Memory B cell (primary cell): Measurements from ENCODE around the gene ST6GALNAC5.

Source experiments
- ATAC-seq: fragments of 150-1000 bp; cut with Tn5 transposase; 2 replicates; pipeline ENCODE4 v1.10.0; 2021; ENCODE audit warnings: low read depth, mild to moderate bottlenecking, moderate library complexity
- DNase-seq, 2 donors: peaks; one replicate each; pipeline ENCODE4 v3.0.0; 2022; ENCODE audit warnings: low spot score in 2 of 2
- H3K27ac Mint-ChIP-seq: one replicate; pipeline ENCODE4 v1.8.0; 2022; ENCODE audit warnings: mild to moderate bottlenecking, moderate library complexity, mixed read lengths
- H3K27me3 Mint-ChIP-seq: one replicate; pipeline ENCODE4 v1.8.0; 2022; ENCODE audit warnings: mixed read lengths
- H3K36me3 Mint-ChIP-seq: one replicate; pipeline ENCODE4 v1.8.0; 2022; ENCODE audit warnings: mild to moderate bottlenecking, mixed read lengths
- H3K4me1 Mint-ChIP-seq: one replicate; pipeline ENCODE4 v1.8.0; 2022; ENCODE audit warnings: mixed read lengths
- H3K4me3 Mint-ChIP-seq: one replicate; pipeline ENCODE4 v1.8.0; 2022; ENCODE audit warnings: mild to moderate bottlenecking, moderate library complexity, mixed read lengths
- H3K9me3 Mint-ChIP-seq: one replicate; pipeline ENCODE4 v1.8.0; 2022; ENCODE audit warnings: mixed read lengths

ST6GALNAC5 gene

DNA sequence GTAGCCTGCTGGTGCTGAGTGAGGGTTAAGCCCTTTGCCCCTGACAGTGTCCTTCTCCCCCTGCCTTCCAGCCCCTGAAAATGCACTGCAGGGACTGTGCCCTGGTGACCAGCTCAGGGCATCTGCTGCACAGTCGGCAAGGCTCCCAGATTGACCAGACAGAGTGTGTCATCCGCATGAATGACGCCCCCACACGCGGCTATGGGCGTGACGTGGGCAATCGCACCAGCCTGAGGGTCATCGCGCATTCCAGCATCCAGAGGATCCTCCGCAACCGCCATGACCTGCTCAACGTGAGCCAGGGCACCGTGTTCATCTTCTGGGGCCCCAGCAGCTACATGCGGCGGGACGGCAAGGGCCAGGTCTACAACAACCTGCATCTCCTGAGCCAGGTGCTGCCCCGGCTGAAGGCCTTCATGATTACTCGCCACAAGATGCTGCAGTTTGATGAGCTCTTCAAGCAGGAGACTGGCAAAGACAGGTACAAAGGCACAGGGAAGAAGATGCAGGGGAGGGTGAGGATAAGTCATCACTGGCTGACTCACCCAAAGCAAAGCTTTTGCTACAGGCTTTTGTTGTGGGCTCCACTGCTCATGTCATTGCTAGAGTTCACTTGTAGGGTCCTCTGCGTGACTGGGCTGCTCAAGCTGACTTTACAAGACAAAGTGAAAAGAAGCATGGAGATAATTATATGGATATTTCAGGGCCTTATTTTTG lies 177.0 kb downstream of the ST6GALNAC5 start:
- H3K4me1 Mint-ChIP-seq: no peaks in the 10 kb centered on the region
- DNase-seq (no peak), ATAC-seq (no peak)
- H3K27ac Mint-ChIP-seq: no peak overlapping the region
- no peaks in the 10 kb centered on the region for H3K36me3 Mint-ChIP-seq
- no peaks in the 10 kb centered on the region for H3K9me3 Mint-ChIP-seq
- H3K4me3 Mint-ChIP-seq: no peak overlapping the region
- peaks cover 3% of the 10 kb centered on the region for H3K27me3 Mint-ChIP-seq

DNA sequence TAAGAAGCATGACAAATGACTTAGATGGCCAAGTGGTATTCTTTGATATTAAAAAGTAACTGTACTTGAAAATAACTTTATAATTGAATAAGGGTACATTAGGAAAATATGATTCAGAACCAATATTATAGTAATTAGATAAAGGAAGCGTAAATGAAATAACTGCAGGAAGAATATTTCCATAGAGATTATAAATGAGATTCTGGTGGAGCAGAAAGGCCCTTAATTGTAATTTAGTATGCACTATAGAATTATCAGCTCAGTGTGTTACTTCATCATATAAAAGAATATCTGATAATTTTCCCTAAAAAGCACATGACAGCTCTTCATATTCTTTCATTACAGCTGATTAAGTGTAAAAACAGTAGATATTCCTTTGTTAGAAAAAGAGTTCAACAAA lies 180.3 kb downstream of the ST6GALNAC5 start:
- DNase-seq: no peak
- Mint-ChIP-seq H3K9me3 (no peaks in the 10 kb centered on the region), H3K27me3 (peaks cover 6% of the 10 kb centered on the region), H3K27ac (no peak overlapping the region), H3K36me3 (no peaks in the 10 kb centered on the region), H3K4me3 (no peak overlapping the region), H3K4me1 (no peaks in the 10 kb centered on the region)
- no peak for ATAC-seq

DNA sequence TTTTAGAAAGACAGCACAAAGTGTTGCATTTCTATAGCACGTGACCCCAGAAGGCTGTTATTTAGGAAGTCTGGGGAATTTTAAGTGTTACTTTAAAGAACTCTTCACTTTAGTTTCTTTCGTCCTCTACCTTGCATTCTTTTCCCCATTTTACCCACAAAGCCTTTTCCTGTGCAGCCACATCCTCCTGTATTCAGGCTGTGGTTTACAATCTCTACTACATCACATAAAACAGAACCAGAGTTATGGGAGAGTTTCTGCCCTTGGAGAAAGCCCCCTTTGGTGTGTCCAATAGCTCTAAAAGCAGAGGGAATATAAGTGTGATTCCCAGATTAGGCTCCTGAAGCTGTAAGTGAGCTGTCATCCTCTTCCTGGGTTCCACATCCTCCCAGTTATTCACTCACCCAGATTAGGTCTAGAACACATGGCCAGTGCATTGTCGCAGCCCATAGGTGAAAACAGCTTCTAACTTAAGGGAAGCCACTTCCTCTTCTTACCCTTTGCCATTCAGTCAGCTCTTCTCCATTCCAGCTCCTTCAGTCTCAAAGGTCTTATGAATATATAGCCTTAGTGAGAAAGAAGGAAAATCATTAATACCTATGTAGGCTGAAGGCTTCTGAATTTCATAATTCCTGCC lies 180.8 kb downstream of the ST6GALNAC5 start:
- ATAC-seq (no peak), DNase-seq (no peak)
- H3K9me3 Mint-ChIP-seq: no peaks in the 10 kb centered on the region
- H3K4me3 Mint-ChIP-seq: no peak overlapping the region
- H3K27ac Mint-ChIP-seq: no peak overlapping the region
- H3K27me3 Mint-ChIP-seq: peaks cover 6% of the 10 kb centered on the region
- no peaks in the 10 kb centered on the region for H3K36me3 Mint-ChIP-seq
- H3K4me1 Mint-ChIP-seq: no peaks in the 10 kb centered on the region

DNA sequence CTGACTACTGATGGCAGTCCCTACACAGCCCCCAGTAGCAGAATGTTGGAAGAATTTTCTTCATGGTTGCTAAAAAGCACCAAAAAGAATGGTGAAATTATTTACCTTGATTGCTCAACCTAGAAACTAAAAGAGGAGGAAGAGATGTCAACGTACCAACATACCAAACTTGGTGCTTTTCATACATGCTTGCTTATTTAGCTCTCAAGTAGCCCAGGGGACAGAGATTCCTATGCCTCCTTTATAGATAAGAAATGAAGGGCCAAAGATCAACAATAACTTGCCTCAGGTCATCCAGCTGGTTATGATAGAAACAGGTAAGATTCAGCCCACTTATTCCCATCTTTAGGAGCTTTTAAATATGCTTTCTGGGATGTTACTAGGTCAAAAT lies 181.3 kb downstream of the ST6GALNAC5 start:
- H3K9me3 Mint-ChIP-seq: no peaks in the 10 kb centered on the region
- no peak for ATAC-seq
- no peaks in the 10 kb centered on the region for H3K36me3 Mint-ChIP-seq
- H3K27me3 Mint-ChIP-seq: peaks cover 6% of the 10 kb centered on the region
- no peak overlapping the region for H3K27ac Mint-ChIP-seq
- no peak for DNase-seq
- no peak overlapping the region for H3K4me3 Mint-ChIP-seq
- H3K4me1 Mint-ChIP-seq: no peaks in the 10 kb centered on the region

DNA sequence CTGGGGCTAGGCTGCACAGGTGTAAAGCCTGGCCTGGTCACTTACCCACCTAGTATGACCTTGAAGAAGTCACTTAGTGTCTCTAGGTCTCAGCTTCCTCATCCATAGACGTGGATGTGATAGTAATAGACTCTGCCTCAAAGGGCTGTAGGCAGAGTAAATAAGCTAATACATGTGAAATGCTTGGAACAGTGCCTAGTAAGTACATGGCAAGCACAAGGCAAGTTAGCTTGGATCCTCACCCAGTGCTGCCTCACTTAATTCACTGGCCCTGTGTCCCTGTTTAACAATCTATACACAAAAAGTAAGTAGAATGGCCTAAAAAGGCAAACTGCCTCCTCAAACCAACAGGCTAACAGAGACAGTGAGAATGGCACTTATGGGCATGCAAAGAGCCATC lies 184.1 kb downstream of the ST6GALNAC5 start:
- Mint-ChIP-seq H3K9me3 (no peaks in the 10 kb centered on the region), H3K4me3 (no peak overlapping the region), H3K36me3 (no peaks in the 10 kb centered on the region), H3K27ac (no peak overlapping the region), H3K4me1 (no peaks in the 10 kb centered on the region), H3K27me3 (peaks cover 4% of the 10 kb centered on the region)
- DNase-seq (no peak), ATAC-seq (no peak)

DNA sequence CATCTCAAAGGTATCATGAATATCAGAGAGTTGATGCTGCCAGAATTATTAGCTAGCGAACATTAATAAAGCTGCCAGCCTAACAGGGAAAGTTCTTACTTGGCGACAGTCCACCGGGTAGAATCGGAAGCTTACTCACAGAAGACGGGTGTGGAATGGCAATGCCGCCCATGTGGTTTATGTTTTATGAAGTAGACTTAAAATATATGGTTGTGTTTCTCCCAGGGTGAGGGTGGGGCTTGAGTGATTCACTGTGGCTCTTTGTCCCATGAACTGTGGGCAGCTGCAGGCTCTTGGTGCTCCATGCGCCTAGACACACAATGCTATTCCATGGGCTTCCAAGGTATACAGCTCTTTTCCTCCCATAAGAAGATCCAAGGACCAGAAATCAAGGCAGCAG lies 189.2 kb downstream of the ST6GALNAC5 start:
- no peak for ATAC-seq

DNA sequence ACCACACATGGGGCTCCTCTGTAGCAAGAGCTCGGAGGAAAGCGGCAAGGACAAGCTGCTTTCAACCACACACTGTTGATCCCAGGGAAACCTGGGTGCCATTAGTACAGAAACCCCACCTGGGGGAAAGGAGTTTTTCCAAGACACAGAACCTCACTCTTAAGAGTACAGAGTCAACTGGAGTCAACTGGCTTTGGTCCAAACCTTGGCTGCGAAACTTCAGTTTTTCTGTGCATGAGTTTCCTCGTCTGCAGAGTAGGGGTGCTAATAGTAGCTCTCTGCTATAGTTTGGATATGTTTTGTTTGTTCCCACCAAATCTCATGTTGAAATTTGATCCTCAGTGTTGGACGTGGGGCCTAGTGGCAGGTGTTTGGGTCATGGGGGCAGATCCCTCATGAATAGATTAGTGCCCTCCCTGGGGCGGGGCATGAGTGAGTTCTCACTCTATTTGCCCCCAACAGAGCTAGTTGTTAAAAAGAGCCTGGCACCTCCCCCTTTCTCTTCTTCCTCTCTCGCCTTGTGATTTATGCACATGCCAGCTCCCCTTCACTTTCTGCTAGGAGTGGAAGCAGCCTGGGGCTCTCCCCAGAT lies 190.8 kb downstream of the ST6GALNAC5 start:
- ATAC-seq: no peak
- no peak overlapping the region for H3K4me3 Mint-ChIP-seq
- no peaks in the 10 kb centered on the region for H3K36me3 Mint-ChIP-seq
- no peak for DNase-seq
- H3K9me3 Mint-ChIP-seq: peaks cover 3% of the 10 kb centered on the region
- H3K27me3 Mint-ChIP-seq: peaks cover 2% of the 10 kb centered on the region
- no peaks in the 10 kb centered on the region for H3K4me1 Mint-ChIP-seq
- H3K27ac Mint-ChIP-seq: no peak overlapping the region

More for the DNA sequence above, 189.2 kb downstream of the ST6GALNAC5 start:
- no peaks in the 10 kb centered on the region for H3K4me1 Mint-ChIP-seq
- no peak overlapping the region for H3K4me3 Mint-ChIP-seq
- no peak overlapping the region for H3K27ac Mint-ChIP-seq
- peaks cover 3% of the 10 kb centered on the region for H3K9me3 Mint-ChIP-seq
- no peak for DNase-seq
- H3K27me3 Mint-ChIP-seq: peaks cover 2% of the 10 kb centered on the region
- H3K36me3 Mint-ChIP-seq: no peaks in the 10 kb centered on the region

DNA sequence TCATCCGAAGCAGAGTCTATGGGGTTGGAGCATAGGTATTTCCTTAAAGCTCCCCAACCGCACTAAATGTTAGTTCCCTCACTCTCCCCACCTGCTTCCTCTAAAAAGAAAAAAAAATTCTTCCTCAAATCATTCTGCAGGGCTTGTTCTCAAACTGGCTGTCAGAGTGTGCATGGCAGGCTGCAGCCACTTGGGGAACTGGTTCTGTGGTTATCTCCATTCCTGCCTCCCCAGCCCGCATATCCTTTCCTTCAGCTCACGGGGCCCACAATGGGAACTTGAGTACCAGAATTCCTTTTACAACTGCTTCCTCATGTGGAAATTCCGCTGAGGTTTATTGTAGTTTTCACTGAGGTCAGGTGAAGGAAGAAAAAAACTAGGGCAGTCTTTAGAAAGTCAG lies 192.7 kb downstream of the ST6GALNAC5 start:
- H3K4me3 Mint-ChIP-seq: no peak overlapping the region
- no peaks in the 10 kb centered on the region for H3K4me1 Mint-ChIP-seq

DNA sequence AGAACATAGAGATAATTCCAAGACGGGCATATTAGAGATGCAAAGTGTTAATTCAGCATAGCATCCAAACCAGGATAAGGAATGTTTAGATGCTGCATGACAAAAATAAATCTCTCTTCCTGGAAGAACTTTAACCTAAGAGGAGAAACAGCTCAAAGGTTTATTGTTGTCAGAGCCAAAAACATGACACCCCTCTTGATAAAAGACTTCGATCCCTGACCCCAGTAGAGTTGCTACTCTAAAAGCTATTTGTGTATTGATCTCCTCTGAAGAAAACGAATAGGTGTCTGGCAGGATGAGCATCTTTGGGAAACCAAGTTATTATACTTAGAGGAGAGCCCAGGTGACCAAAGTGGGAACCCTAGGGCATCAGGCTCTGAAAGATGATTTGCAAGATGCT lies 193.9 kb downstream of the ST6GALNAC5 start:
- Mint-ChIP-seq H3K27me3 (peaks cover 2% of the 10 kb centered on the region), H3K9me3 (peaks cover 3% of the 10 kb centered on the region), H3K4me3 (no peak overlapping the region), H3K36me3 (no peaks in the 10 kb centered on the region), H3K4me1 (no peaks in the 10 kb centered on the region), H3K27ac (no peak overlapping the region)
- ATAC-seq (no peak), DNase-seq (no peak)

More for the DNA sequence above, 192.7 kb downstream of the ST6GALNAC5 start:
- Mint-ChIP-seq H3K27ac (no peak overlapping the region), H3K27me3 (peaks cover 2% of the 10 kb centered on the region), H3K9me3 (peaks cover 3% of the 10 kb centered on the region), H3K36me3 (no peaks in the 10 kb centered on the region)
- DNase-seq: no peak
- ATAC-seq: no peak

DNA sequence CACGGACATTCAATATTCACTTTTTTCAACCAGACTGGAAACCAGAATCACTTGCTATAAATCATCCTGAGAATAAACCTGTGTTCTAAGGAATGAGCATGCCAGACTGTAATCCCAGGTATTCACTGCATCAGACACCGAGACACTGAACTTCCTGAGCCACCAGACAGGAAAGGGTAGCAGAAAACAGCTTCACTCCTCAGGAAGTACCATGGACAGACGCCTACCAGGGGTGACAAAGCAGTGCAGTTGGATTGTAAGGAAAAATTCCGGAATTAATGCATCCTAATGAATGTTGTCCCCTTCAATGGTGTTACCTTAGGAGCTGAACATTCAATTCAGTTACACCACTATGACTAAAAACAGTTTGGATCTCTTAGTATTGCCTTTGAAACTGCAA lies 195.8 kb downstream of the ST6GALNAC5 start:
- peaks cover 2% of the 10 kb centered on the region for H3K27me3 Mint-ChIP-seq
- no peaks in the 10 kb centered on the region for H3K4me1 Mint-ChIP-seq
- ATAC-seq: no peak
- H3K4me3 Mint-ChIP-seq: no peak overlapping the region
- DNase-seq: no peak
- no peak overlapping the region for H3K27ac Mint-ChIP-seq
- peaks cover 3% of the 10 kb centered on the region for H3K9me3 Mint-ChIP-seq
- no peaks in the 10 kb centered on the region for H3K36me3 Mint-ChIP-seq

DNA sequence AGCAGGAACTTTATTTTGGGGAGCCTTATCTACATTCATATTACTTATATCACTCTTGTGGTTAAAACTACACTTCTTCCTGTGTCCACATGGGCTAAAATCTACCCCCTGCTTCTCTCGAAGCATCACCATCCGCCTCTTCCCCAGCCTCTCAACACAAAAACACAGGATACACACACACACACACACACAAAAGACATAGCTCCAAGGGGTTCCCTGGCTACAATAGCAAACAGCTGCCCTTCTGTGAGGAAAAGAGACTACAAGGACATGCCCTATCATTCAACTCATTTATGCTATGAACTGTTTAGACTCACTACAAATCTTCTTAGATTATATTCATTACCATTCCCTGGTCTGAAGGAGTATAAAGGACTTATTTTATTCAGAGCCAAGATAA lies 197.0 kb downstream of the ST6GALNAC5 start:
- no peaks in the 10 kb centered on the region for H3K9me3 Mint-ChIP-seq
- H3K27ac Mint-ChIP-seq: no peak overlapping the region
- DNase-seq (no peak), ATAC-seq (no peak)
- H3K36me3 Mint-ChIP-seq: no peaks in the 10 kb centered on the region
- no peak overlapping the region for H3K4me3 Mint-ChIP-seq
- peaks cover 3% of the 10 kb centered on the region for H3K4me1 Mint-ChIP-seq
- peaks cover 2% of the 10 kb centered on the region for H3K27me3 Mint-ChIP-seq

DNA sequence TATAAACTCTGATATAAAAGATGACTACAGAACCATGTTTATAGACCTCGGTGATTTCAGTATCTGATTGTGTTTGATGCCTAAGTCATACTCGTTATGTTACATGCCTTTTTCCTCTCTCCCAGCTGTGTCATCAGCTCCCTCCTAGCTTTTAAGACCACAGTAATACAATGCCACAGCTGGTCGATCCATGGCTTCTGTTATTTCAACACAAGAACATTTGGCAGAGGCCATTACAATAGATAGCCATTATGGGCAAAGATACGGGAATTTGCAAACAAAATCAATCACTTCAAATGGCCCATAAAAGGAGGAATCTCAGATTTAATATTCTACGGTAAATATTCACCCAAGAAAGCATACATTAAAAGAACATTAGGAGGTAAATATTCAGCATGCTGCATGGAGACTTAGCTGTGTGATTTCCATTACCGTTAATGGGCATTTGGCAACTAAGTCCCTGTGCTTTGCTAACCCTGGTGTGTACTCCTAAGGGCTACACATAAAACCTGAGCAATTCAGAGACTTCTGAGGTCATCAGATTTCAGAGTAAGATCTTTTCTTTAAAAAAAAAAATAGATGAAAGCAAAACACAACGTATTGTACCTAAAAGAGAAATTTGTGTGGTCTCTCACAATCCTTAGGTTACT lies 198.5 kb downstream of the ST6GALNAC5 start:
- Mint-ChIP-seq H3K9me3 (no peaks in the 10 kb centered on the region), H3K4me1 (peaks cover 3% of the 10 kb centered on the region), H3K36me3 (no peaks in the 10 kb centered on the region), H3K27me3 (peaks cover 2% of the 10 kb centered on the region), H3K4me3 (no peak overlapping the region), H3K27ac (no peak overlapping the region)
- DNase-seq: no peak
- ATAC-seq: no peak

DNA sequence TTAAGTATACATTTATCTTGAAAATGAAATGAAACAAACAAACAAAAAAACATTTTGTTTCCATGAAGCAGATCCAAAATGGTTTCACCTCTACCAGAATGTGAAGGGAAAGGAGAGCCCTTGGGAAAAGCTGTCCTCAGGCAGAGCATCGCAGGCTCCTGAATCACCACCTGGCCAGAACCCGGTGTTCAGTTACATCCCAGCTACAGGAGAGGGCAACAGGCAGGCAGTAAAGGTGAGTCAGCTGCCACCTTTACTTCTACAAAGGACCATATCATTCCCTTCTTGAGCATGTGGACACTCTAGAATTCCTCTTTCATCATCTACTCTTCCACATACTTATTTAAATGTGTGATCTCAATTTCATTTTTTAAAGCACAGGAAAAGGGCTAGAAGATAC lies 200.7 kb downstream of the ST6GALNAC5 start:
- DNase-seq: no peak
- H3K36me3 Mint-ChIP-seq: no peaks in the 10 kb centered on the region
- H3K4me3 Mint-ChIP-seq: no peak overlapping the region
- no peaks in the 10 kb centered on the region for H3K27me3 Mint-ChIP-seq
- ATAC-seq: no peak
- H3K27ac Mint-ChIP-seq: no peak overlapping the region
- H3K9me3 Mint-ChIP-seq: no peaks in the 10 kb centered on the region
- H3K4me1 Mint-ChIP-seq: peaks cover 3% of the 10 kb centered on the region

DNA sequence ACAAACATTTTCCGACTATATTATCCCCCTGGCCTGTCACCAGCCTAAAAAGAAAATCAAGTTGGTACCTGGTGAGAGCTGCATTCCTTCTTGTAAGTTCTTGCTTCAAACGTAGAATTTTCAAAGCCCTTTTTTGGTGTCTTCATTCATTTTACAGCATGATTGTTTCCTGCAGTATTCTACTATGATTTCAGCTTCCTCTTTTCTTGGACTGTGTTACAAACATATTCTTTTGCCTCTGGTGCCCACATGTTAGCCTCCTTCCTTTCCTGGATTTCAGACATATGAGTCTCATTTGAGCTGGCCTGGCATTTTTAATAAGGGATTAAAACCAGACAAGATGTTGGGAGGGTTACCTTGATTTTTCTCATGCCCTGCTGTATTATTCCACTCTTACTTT lies 209.5 kb downstream of the ST6GALNAC5 start:
- H3K36me3 Mint-ChIP-seq: no peaks in the 10 kb centered on the region
- H3K27me3 Mint-ChIP-seq: peaks cover 6% of the 10 kb centered on the region
- DNase-seq (no peak), ATAC-seq (no peak)
- H3K4me1 Mint-ChIP-seq: peaks cover 3% of the 10 kb centered on the region
- H3K9me3 Mint-ChIP-seq: peaks cover 5% of the 10 kb centered on the region
- no peak overlapping the region for H3K27ac Mint-ChIP-seq
- H3K4me3 Mint-ChIP-seq: no peak overlapping the region
